ENCODE data around the gene GTF2H2C. TPM values are rescaled to one million over a fixed set of nuclear protein-coding genes. Genes with fewer than 3 reads are reported as not detected.
"Not testable (repeated sequence)": the region's sequence is repeated elsewhere in the genome, so short reads cannot be mapped to it uniquely, and the experiment has no call there.

GTF2H2C gene

DNA sequence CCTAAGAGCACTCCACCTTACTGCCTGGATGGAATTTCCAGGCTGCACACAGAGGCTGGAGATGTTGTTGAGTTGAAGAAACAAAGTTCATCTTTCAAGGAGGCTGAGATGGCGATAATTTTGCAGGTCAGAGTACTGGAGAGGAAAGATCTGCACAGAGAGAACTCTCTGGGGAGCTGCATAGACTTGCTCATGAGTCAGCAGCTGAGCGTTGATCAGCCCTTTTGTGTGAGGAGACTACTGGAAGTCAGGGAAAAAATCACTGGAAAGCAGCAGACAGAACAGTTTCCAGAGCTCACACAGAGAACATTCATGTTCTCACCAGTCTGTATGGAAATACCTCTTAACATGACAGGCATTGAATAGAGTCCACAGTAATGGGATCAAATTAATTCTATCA is 23.4 kb downstream of the GTF2H2C start:
- H3K36me3 ChIP-seq (ENCODE audit: insufficient read depth, low read length); H3K27me3 ChIP-seq (ENCODE audit: control insufficient read depth, insufficient read depth, low read length); H3K9ac ChIP-seq (ENCODE audit: low read depth, low read length); H3K4me3 ChIP-seq (ENCODE audit: low read length); H3K4me1 ChIP-seq (ENCODE audit: control insufficient read depth, insufficient read depth, low read length); H3K9me3 ChIP-seq (replicated peaks; ENCODE audit: low read length); H3K4me2 ChIP-seq (ENCODE audit: low read length): not testable (repeated sequence)

DNA sequence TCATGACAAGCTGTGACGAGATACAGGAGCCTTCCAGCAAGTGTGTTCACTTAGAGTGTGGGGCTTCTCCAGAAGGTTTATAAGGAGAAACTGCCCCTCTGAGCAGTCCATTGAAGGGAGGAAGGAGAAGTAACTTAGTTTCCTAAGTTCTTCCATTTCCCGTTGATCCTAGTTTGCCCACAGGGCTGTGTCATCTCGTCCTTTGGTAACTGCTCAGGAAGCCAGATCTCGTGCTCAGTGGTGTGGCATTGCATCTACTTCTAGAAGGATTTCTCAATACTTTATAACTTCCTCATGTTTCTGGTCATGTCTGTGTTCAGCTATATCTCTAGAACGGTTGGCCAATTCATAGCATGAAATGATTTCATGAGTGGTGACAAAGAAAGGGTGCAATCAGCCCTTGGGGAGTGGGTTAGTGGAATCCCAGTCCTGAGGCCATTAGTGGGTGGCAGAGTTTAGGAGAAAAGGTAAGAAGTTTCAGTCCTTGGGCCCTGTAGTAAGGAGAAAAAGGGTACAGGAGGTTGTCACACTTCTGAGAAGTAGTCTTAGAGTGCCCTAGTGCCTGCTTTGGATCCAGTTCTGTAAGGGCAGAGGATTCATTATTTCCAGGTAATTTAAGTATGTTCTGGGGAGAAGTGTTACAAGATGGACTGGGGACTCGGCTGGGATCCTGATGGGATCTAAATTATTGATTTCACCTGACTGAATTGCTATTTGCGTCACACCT is 36.3 kb downstream of the GTF2H2C start:
- not testable (repeated sequence) for H3K4me3 ChIP-seq (ENCODE audit: low read length); H3K9me3 ChIP-seq (replicated peaks; ENCODE audit: low read length); H3K36me3 ChIP-seq (ENCODE audit: insufficient read depth, low read length); H3K9ac ChIP-seq (ENCODE audit: low read depth, low read length); H3K27me3 ChIP-seq (ENCODE audit: control insufficient read depth, insufficient read depth, low read length); H3K4me1 ChIP-seq (ENCODE audit: control insufficient read depth, insufficient read depth, low read length); H3K4me2 ChIP-seq (ENCODE audit: low read length)

DNA sequence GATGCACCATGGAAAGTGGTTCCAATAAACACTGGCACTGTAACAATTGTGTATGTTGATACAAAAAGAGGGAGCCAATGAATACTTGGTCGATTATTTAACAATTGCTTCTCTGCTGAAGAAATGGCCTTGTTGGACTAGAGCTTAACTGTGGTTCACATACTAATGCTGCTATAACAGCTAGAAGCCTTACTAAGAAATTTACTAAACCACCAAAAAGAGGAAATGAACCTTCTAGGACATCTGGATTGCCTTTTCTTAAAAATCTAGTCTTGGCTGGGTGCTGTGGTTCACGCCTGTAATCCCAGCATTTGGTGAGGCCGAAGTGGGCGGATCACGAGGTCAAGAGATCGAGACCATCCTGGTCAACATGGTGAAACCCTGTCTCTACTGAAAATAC is 42.0 kb downstream of the GTF2H2C start:
- H3K4me1 ChIP-seq (ENCODE audit: control insufficient read depth, insufficient read depth, low read length); H3K9me3 ChIP-seq (replicated peaks; ENCODE audit: low read length); H3K36me3 ChIP-seq (ENCODE audit: insufficient read depth, low read length); H3K4me3 ChIP-seq (ENCODE audit: low read length); H3K9ac ChIP-seq (ENCODE audit: low read depth, low read length); H3K4me2 ChIP-seq (ENCODE audit: low read length); H3K27me3 ChIP-seq (ENCODE audit: control insufficient read depth, insufficient read depth, low read length): not testable (repeated sequence)

DNA sequence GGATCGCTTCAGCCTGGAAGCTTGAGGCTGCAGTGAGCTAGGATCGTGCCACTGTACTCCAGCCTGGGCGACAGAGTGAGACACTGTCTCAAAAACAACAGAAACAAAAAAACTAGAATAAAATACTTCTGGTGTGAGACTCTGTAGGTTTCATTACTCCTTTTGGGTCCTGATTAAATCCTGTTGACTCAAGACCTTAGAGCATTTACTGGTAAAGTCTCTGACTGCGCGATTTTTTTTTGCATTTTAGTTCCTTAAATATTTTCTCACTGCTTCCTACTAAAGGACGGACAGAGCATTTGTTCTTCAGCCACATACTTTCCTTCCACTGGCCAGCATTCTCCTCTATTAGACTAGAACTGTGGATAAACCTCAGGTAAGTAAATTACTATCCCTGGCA is 46.8 kb downstream of the GTF2H2C start:
- not testable (repeated sequence) for H3K9ac ChIP-seq (ENCODE audit: low read depth, low read length); H3K36me3 ChIP-seq (ENCODE audit: insufficient read depth, low read length); H3K27me3 ChIP-seq (ENCODE audit: control insufficient read depth, insufficient read depth, low read length); H3K4me1 ChIP-seq (ENCODE audit: control insufficient read depth, insufficient read depth, low read length); H3K4me2 ChIP-seq (ENCODE audit: low read length); H3K4me3 ChIP-seq (ENCODE audit: low read length); H3K9me3 ChIP-seq (replicated peaks; ENCODE audit: low read length)

DNA sequence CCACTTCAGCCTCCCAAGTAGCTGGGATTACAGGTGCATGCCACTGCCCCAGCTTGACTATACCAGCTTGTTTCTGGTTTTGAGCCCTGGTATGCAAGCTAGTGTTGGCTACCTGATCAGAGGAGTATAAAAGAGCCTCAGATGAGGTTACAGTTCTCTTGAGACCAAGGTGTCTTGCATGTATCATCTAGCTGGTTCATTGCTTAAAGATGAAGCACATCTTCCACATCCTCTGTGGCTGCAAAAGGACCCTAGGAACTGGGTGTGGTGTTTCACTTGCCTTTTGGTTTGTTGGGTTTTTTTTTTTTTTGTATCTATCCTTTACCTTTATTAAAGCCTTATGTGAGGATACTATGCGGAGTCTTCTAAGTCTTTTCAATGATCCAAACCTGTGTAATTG is 47.8 kb downstream of the GTF2H2C start:
- H3K9me3 ChIP-seq (replicated peaks; ENCODE audit: low read length); H3K4me3 ChIP-seq (ENCODE audit: low read length); H3K4me2 ChIP-seq (ENCODE audit: low read length); H3K9ac ChIP-seq (ENCODE audit: low read depth, low read length); H3K36me3 ChIP-seq (ENCODE audit: insufficient read depth, low read length); H3K4me1 ChIP-seq (ENCODE audit: control insufficient read depth, insufficient read depth, low read length); H3K27me3 ChIP-seq (ENCODE audit: control insufficient read depth, insufficient read depth, low read length): not testable (repeated sequence)

- not testable (repeated sequence) for H3K36me3 ChIP-seq (ENCODE audit: insufficient read depth, low read length); H3K27me3 ChIP-seq (ENCODE audit: control insufficient read depth, insufficient read depth, low read length); H3K4me1 ChIP-seq (ENCODE audit: control insufficient read depth, insufficient read depth, low read length); H3K9me3 ChIP-seq (replicated peaks; ENCODE audit: low read length); H3K4me2 ChIP-seq (ENCODE audit: low read length); H3K4me3 ChIP-seq (ENCODE audit: low read length); H3K9ac ChIP-seq (ENCODE audit: low read depth, low read length)
These were observed 49.0 kb downstream of the GTF2H2C start for GRCh38 chr5:69608861-69609496.

DNA sequence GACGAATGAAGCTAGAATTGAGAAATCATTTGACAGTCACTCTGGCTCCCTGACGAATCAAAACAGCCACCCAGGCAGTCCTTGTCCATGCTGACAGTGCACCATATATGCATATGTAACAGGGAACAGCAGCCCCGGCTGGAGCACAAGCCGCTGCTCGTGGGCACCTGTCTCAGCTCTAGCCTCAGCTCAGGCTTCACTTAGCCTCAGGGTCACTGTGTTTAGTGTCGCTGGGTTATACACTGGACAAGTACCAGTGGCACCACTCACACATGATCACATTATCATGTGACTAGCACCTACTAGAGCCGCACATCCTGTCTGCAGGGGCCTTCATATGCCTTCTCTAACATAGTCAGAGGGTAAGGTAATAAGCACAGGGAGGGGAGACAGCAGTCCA is 54.9 kb downstream of the GTF2H2C start:
- H3K4me1 ChIP-seq (ENCODE audit: control insufficient read depth, insufficient read depth, low read length); H3K9ac ChIP-seq (ENCODE audit: low read depth, low read length); H3K36me3 ChIP-seq (ENCODE audit: insufficient read depth, low read length); H3K9me3 ChIP-seq (replicated peaks; ENCODE audit: low read length); H3K4me2 ChIP-seq (ENCODE audit: low read length); H3K4me3 ChIP-seq (ENCODE audit: low read length); H3K27me3 ChIP-seq (ENCODE audit: control insufficient read depth, insufficient read depth, low read length): not testable (repeated sequence)

GRCh38 chr5:69631879-69632278 is 71.9 kb downstream of the GTF2H2C start:
- H3K9ac ChIP-seq (ENCODE audit: low read depth, low read length); H3K36me3 ChIP-seq (ENCODE audit: insufficient read depth, low read length); H3K27me3 ChIP-seq (ENCODE audit: control insufficient read depth, insufficient read depth, low read length); H3K4me1 ChIP-seq (ENCODE audit: control insufficient read depth, insufficient read depth, low read length); H3K4me3 ChIP-seq (ENCODE audit: low read length); H3K4me2 ChIP-seq (ENCODE audit: low read length); H3K9me3 ChIP-seq (replicated peaks; ENCODE audit: low read length): not testable (repeated sequence)

Small RNA genes within 50 kb of the gene (small RNA-seq; reads per million reads assigned to genes)
- gene RNU6-724P: not detected
